ENCODE results near the gene BCL2A1. TPM values are rescaled to one million over a fixed set of nuclear protein-coding genes. Genes with fewer than 3 reads are reported as not detected.

The BCL2A1 gene
- total RNA-seq, 1 experiment from 2014 or later: 4.7 TPM

DNA sequence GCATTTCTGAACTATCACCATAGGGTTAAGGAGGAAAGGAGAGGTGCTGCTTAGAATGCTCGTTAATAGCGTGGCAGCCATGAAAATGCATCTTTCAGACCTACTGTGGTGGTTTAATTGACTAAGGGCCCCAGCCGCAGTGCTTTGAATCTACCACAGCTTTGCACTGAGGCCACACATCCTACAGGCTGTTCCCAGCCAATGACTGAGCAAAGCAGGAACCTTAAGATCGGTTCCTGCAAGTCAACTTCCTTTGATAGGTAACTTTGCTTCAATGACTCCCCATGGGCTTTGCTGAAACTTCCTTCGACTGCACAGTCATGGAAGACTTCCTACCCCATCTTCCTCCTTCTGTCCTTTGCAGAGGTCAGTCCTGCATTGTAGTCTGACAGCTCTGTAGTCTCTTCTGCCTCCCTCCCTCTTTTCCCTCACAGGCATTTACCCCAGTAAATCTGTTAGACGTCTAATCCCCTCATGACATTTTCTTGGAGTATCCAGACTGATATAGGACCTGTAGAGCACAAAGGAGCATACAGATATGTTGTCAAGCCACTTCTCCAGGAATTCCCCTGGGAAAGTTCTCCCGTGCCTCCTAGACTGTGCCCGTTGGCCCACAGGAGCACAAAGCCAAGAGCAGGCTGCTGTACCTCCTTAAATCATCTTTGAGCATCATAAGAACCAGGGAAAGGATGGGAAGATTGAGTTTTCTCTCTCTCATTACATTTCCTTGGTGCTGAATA, 2.6 kb upstream of the BCL2A1 start:
- no peaks in the 10 kb centered on the region for H3K27me3 ChIP-seq (ENCODE audit: control insufficient read depth, insufficient read depth, low read length)
- ATAC-seq (peak; percentile 35; the same call in 1 of the 2 replicates), DNase-seq (ENCODE audit: low read depth, low spot score) (no peak)
- H3K4me1 ChIP-seq (ENCODE audit: control insufficient read depth, insufficient read depth, low read length): peaks cover 12% of the 10 kb centered on the region
- intact Hi-C loops (cut with micrococcal nuclease; ENCODE audit: unreplicated experiment) (no loop called here), in situ Hi-C loops (cut with HindIII; ENCODE audit: low pct_unique_long_range_greater_than_20kb, low sequenced_read_pairs) (no loop called here)
- H3K27ac ChIP-seq (ENCODE audit: low read length): no peak overlapping the region
- no peak for TF ChIP-seq SIN3A (IDR thresholded peaks at IDR 0.05; ENCODE audit: borderline replicate concordance, insufficient read depth, low read depth, low read length)
- ChIA-PET POLR2A (interaction anchor here (0.6 kb wide), 1 partner anchor 65 kb away, joined by 3 read pairs; no protein-coding TSS in a partner anchor), CTCF (no interaction called here)
- H3K9me3 ChIP-seq (ENCODE audit: control insufficient read depth, insufficient read depth, low read depth, low read length): no peaks in the 10 kb centered on the region
- H3K36me3 ChIP-seq (ENCODE audit: control insufficient read depth, insufficient read depth, low read length): no peaks in the 10 kb centered on the region
- BruUV-seq (replicated peaks): no TSS peak
- no peak overlapping the region for H3K4me3 ChIP-seq (ENCODE audit: low read depth in 2 of 2, low read length in 2 of 2)

GRCh38 chr15:79972863-79973262, 1.9 kb upstream of the BCL2A1 start:
- peaks cover 16% of the 10 kb centered on the region for H3K4me1 ChIP-seq (ENCODE audit: control insufficient read depth, insufficient read depth, low read length)
- no peaks in the 10 kb centered on the region for H3K27me3 ChIP-seq (ENCODE audit: control insufficient read depth, insufficient read depth, low read length)
- ATAC-seq: no peak
- DNase-seq (ENCODE audit: low read depth, low spot score): no peak
- no peak overlapping the region for H3K4me3 ChIP-seq (ENCODE audit: low read depth in 2 of 2, low read length in 2 of 2)
- intact Hi-C loops (cut with micrococcal nuclease; ENCODE audit: unreplicated experiment): no loop called here
- no peak overlapping the region for H3K27ac ChIP-seq (ENCODE audit: low read length)
- in situ Hi-C loops (cut with HindIII; ENCODE audit: low pct_unique_long_range_greater_than_20kb, low sequenced_read_pairs): no loop called here
- CTCF ChIA-PET: no interaction called here
- no TSS peak for BruUV-seq (replicated peaks)
- POLR2A ChIA-PET: no interaction called here
- H3K36me3 ChIP-seq (ENCODE audit: control insufficient read depth, insufficient read depth, low read length): no peaks in the 10 kb centered on the region
- TF ChIP-seq POLR2AphosphoS5 (IDR thresholded peaks at IDR 0.05; ENCODE audit: low read depth, low read length) (no peak), REST (IDR thresholded peaks at IDR 0.05; ENCODE audit: insufficient read depth in 1 of 2, low read depth in 2 of 2, low read length in 1 of 2) (no peak), TCF7L2 (IDR thresholded peaks at IDR 0.05; ENCODE audit: low read depth, low read length) (no peak), SIN3A (IDR thresholded peaks at IDR 0.05; ENCODE audit: borderline replicate concordance, insufficient read depth, low read depth, low read length) (no peak)
- TF ChIP-seq, protein P1, sequence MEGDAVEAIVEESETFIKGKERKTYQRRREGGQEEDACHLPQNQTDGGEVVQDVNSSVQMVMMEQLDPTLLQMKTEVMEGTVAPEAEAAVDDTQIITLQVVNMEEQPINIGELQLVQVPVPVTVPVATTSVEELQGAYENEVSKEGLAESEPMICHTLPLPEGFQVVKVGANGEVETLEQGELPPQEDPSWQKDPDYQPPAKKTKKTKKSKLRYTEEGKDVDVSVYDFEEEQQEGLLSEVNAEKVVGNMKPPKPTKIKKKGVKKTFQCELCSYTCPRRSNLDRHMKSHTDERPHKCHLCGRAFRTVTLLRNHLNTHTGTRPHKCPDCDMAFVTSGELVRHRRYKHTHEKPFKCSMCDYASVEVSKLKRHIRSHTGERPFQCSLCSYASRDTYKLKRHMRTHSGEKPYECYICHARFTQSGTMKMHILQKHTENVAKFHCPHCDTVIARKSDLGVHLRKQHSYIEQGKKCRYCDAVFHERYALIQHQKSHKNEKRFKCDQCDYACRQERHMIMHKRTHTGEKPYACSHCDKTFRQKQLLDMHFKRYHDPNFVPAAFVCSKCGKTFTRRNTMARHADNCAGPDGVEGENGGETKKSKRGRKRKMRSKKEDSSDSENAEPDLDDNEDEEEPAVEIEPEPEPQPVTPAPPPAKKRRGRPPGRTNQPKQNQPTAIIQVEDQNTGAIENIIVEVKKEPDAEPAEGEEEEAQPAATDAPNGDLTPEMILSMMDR (IDR thresholded peaks at IDR 0.05): no peak
- H3K9me3 ChIP-seq (ENCODE audit: control insufficient read depth, insufficient read depth, low read depth, low read length): no peaks in the 10 kb centered on the region

DNA sequence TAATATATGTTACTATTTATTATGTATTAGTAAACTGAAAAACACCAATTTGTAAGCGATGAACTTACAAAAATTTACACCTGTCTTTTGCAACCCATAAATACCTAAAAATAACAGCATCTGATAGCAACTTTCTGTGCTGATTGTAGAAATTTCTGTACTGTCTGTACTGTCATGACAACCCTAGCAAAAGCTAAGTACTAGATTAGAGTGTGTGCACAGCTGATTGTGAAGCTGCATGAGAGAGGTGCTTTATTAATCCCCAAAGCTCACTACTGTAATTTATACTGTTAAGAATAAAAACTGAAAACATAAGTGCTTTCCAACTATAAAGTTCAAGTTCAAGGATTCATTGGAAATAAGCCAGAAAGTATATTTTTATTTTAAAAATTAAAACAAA, 815 bp downstream of the BCL2A1 start:
- TF ChIP-seq TCF7L2 (IDR thresholded peaks at IDR 0.05; ENCODE audit: low read depth, low read length): no peak
- no peak for TF ChIP-seq POLR2AphosphoS5 (IDR thresholded peaks at IDR 0.05; ENCODE audit: low read depth, low read length)
- no peak for TF ChIP-seq SIN3A (IDR thresholded peaks at IDR 0.05; ENCODE audit: borderline replicate concordance, insufficient read depth, low read depth, low read length)
- TF ChIP-seq REST (IDR thresholded peaks at IDR 0.05; ENCODE audit: insufficient read depth in 1 of 2, low read depth in 2 of 2, low read length in 1 of 2): no peak
- TF ChIP-seq, protein P1 (IDR thresholded peaks at IDR 0.05): no peak
- no peak for ATAC-seq
- POLR2A ChIA-PET: interaction anchor here (1.4 kb wide), 1 partner anchor 47 kb away, joined by 8 read pairs; no protein-coding TSS in a partner anchor
- intact Hi-C loops (cut with micrococcal nuclease; ENCODE audit: unreplicated experiment) (no loop called here), in situ Hi-C loops (cut with HindIII; ENCODE audit: low pct_unique_long_range_greater_than_20kb, low sequenced_read_pairs) (no loop called here)
- no peak for DNase-seq (ENCODE audit: low read depth, low spot score)
- no peaks in the 10 kb centered on the region for H3K36me3 ChIP-seq (ENCODE audit: control insufficient read depth, insufficient read depth, low read length)
- peak overlapping the region; percentile 23 to 49 for H3K4me3 ChIP-seq (ENCODE audit: low read depth in 2 of 2, low read length in 2 of 2)
- H3K27ac ChIP-seq (ENCODE audit: low read length): peak overlapping the region; percentile 70
- peaks cover 33% of the 10 kb centered on the region for H3K4me1 ChIP-seq (ENCODE audit: control insufficient read depth, insufficient read depth, low read length)
- H3K27me3 ChIP-seq (ENCODE audit: control insufficient read depth, insufficient read depth, low read length): no peaks in the 10 kb centered on the region
- no TSS peak for BruUV-seq (replicated peaks)
- CTCF ChIA-PET: no interaction called here
- no peaks in the 10 kb centered on the region for H3K9me3 ChIP-seq (ENCODE audit: control insufficient read depth, insufficient read depth, low read depth, low read length)
